22Rv1 (cell line): ENCODE data around the gene PROSER2.

Experiments used
- CTCF ChIP-seq: fragments of 450-650 bp; IDR thresholded peaks from 2 replicates; pipeline ENCODE4 v1.5.1; 2017; ENCODE audit warnings: mild to moderate bottlenecking
- ZFX ChIP-seq: fragments of 450-650 bp; IDR thresholded peaks from 2 replicates; pipeline ENCODE4 v1.6.1; 2017; ENCODE audit warnings: antibody characterized with exemption, borderline replicate concordance

- TF ChIP-seq CTCF (no peak), ZFX (no peak)
Observed at GRCh38 chr10:11776080-11776479, 47.1 kb upstream of the PROSER2 start.
